ENCODE measurements around the gene SF3B4. TPM values are rescaled to one million over a fixed set of nuclear protein-coding genes. Genes with fewer than 3 reads are reported as not detected.
A peak's percentile ranks its signal among the peaks of the same experiment; 100 is the strongest.
"Not testable (repeated sequence)": the region's sequence is repeated elsewhere in the genome, so short reads cannot be mapped to it uniquely, and the experiment has no call there.

SF3B4 gene
- total RNA-seq, 1 donor from 2014 or later: 72.2 TPM

- no peak overlapping the region for H3K27ac Mint-ChIP-seq
- H3K27me3 Mint-ChIP-seq: no peaks in the 10 kb centered on the region
Observed at GRCh38 chr1:149949911-149950310, 22.3 kb upstream of the SF3B4 start.

GRCh38 chr1:149945206-149945605, 17.6 kb upstream of the SF3B4 start:
- H3K4me1 Mint-ChIP-seq (ENCODE audit: unreplicated experiment): peaks cover 12% of the 10 kb centered on the region
- H3K36me3 Mint-ChIP-seq: peaks cover 23% of the 10 kb centered on the region
- no peak for DNase-seq (ENCODE audit: extremely low spot score, unreplicated experiment)
- no peak for TF ChIP-seq CTCF (conservative IDR thresholded peaks at IDR 0.05)
- H3K27me3 Mint-ChIP-seq: no peaks in the 10 kb centered on the region
- H3K27ac Mint-ChIP-seq: no peak overlapping the region
- no peak overlapping the region for H3K4me3 Mint-ChIP-seq
- no peaks in the 10 kb centered on the region for H3K9me3 Mint-ChIP-seq

More at GRCh38 chr1:149949911-149950310, 22.3 kb upstream of the SF3B4 start:
- no peaks in the 10 kb centered on the region for H3K9me3 Mint-ChIP-seq
- H3K36me3 Mint-ChIP-seq: peaks cover 43% of the 10 kb centered on the region
- no peaks in the 10 kb centered on the region for H3K4me1 Mint-ChIP-seq (ENCODE audit: unreplicated experiment)
- H3K4me3 Mint-ChIP-seq: no peak overlapping the region
- no peak for DNase-seq (ENCODE audit: extremely low spot score, unreplicated experiment)
- no peak for TF ChIP-seq CTCF (conservative IDR thresholded peaks at IDR 0.05)

- H3K27ac Mint-ChIP-seq: peak overlapping the region; percentile 1
- no peaks in the 10 kb centered on the region for H3K27me3 Mint-ChIP-seq
- H3K36me3 Mint-ChIP-seq: peaks cover 18% of the 10 kb centered on the region
- DNase-seq (ENCODE audit: extremely low spot score, unreplicated experiment): no peak
- H3K4me3 Mint-ChIP-seq: no peak overlapping the region
- H3K9me3 Mint-ChIP-seq: no peaks in the 10 kb centered on the region
- H3K4me1 Mint-ChIP-seq (ENCODE audit: unreplicated experiment): peaks cover 26% of the 10 kb centered on the region
- TF ChIP-seq CTCF (conservative IDR thresholded peaks at IDR 0.05): no peak
Observed at GRCh38 chr1:149942885-149943284, 15.3 kb upstream of the SF3B4 start.

- H3K4me1 Mint-ChIP-seq (ENCODE audit: unreplicated experiment): peaks cover 33% of the 10 kb centered on the region
Observed at GRCh38 chr1:149942207-149942606, 14.6 kb upstream of the SF3B4 start.

GRCh38 chr1:149940427-149940826, 12.8 kb upstream of the SF3B4 start:
- Mint-ChIP-seq H3K4me3 (no peak overlapping the region), H3K4me1 (ENCODE audit: unreplicated experiment) (peaks cover 48% of the 10 kb centered on the region), H3K36me3 (peaks cover 9% of the 10 kb centered on the region), H3K9me3 (no peaks in the 10 kb centered on the region), H3K27ac (peak overlapping the region; percentile 97), H3K27me3 (no peaks in the 10 kb centered on the region)
- DNase-seq (ENCODE audit: extremely low spot score, unreplicated experiment): no peak
- no peak for TF ChIP-seq CTCF (conservative IDR thresholded peaks at IDR 0.05)

More at GRCh38 chr1:149942207-149942606, 14.6 kb upstream of the SF3B4 start:
- Mint-ChIP-seq H3K4me3 (no peak overlapping the region), H3K36me3 (peaks cover 13% of the 10 kb centered on the region), H3K27ac (peak overlapping the region; percentile 46), H3K27me3 (no peaks in the 10 kb centered on the region), H3K9me3 (no peaks in the 10 kb centered on the region)
- peak; percentile 29 for TF ChIP-seq CTCF (conservative IDR thresholded peaks at IDR 0.05)
- DNase-seq (ENCODE audit: extremely low spot score, unreplicated experiment): no peak

- Mint-ChIP-seq H3K4me3 (peak overlapping the region; percentile 87), H3K4me1 (ENCODE audit: unreplicated experiment) (peaks cover 48% of the 10 kb centered on the region), H3K27ac (peak overlapping the region; percentile 97)
- not testable (repeated sequence) for DNase-seq (ENCODE audit: extremely low spot score, unreplicated experiment); H3K27me3 Mint-ChIP-seq; H3K9me3 Mint-ChIP-seq; H3K36me3 Mint-ChIP-seq
Observed at GRCh38 chr1:149938668-149939003, 11.0 kb upstream of the SF3B4 start.
